Astrocyte of the cerebellum (primary cell): ENCODE data around the gene TBC1D22A.

ENCODE experiments used
- DNase-seq: peaks from one replicate; pipeline ENCODE4 v3.0.0-alpha.2; 2011; ENCODE audit warnings: low read depth
- H3K4me3 ChIP-seq: 2 replicates; pipeline ENCODE4 v1.5.1; 2011; ENCODE audit warnings: mild to moderate bottlenecking, low read depth, low read length, moderate library complexity
- CTCF ChIP-seq: IDR thresholded peaks from 2 replicates; pipeline ENCODE4 v1.5.1; 2012; ENCODE audit warnings: low read length, low read depth, moderate library complexity, mild to moderate bottlenecking; ENCODE audit errors: missing control alignments
- in situ Hi-C: cut with HindIII; loops from 2 replicates; pipeline ENCODE4 v1.10.0; 2017; ENCODE audit warnings: low sequenced_read_pairs

Gene TBC1D22A

DNA sequence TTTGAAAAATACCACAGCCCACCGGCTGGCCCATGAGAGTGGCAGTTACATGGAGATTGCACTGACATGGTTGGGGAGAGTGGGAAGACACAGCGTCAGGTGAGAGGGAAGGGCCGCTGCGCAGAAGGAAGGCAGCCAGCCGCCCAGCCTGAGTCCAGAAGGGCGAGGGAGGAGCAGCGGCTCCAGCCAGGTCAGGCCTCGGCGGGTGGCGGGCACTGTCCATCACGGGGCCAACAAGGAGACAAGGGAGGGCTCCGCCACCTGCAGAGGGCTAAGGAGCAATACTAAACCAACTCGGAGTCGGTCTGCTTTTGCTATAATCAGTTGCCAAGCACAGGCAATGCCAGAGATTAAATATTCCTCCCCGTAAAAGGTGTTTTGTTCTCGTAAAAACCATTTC lies 384.5 kb downstream of the TBC1D22A start:
- no peak for TF ChIP-seq CTCF
- H3K4me3 ChIP-seq = no peak overlapping the region
- in situ Hi-C loops = no loop called here
- DNase-seq = no peak

GRCh38 chr22:47147572-47147971 lies 385.1 kb downstream of the TBC1D22A start:
- in situ Hi-C loops = no loop called here
- DNase-seq = no peak
- TF ChIP-seq CTCF = no peak
- H3K4me3 ChIP-seq = no peak overlapping the region

GRCh38 chr22:47148510-47148909 lies 386.1 kb downstream of the TBC1D22A start:
- in situ Hi-C loops = no loop called here
- no peak for TF ChIP-seq CTCF
- no peak for DNase-seq
- H3K4me3 ChIP-seq = no peak overlapping the region

DNA sequence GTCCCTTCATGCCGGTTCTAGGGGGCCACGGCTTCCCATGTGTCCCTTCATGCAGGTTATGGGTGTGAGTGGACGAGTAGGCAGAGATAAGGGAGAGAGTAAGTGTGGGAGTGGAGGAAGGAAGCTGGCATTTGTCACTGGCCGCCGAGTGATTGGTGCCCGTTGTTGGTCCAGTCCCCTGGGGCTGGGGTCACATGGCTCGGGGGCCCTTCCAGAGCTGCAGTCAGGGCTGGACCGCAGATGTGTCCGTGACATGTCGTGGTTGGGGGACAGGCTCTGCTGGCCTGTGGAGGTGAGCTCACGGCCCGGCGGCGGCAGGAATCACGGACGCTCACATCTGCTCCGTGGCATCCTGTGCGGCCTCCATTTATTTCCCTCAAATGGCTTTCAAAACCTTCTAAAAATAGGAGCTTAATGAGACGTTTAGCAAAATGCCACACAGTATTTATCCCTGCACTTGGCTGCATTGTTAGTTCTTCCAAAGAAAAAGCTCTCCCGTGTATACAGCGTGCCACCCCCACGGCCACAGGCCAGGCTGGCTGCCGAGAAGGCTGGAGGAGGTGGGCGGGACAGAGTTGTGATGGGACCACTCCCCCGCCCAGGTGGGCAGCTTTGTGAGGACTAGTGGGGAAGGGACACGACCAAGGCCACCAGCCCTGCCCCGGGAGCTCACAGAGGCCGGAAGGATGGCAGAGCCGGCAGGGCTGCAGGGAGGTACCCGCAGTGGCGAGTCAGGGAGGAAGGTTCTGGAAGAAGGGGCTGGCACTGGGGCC lies 386.7 kb downstream of the TBC1D22A start:
- in situ Hi-C loops = no loop called here
- no peak for TF ChIP-seq CTCF
- no peak overlapping the region for H3K4me3 ChIP-seq
- no peak for DNase-seq

GRCh38 chr22:47149976-47150375 lies 387.5 kb downstream of the TBC1D22A start:
- no peak for TF ChIP-seq CTCF
- H3K4me3 ChIP-seq = no peak overlapping the region
- no peak for DNase-seq
- in situ Hi-C loops = no loop called here

DNA sequence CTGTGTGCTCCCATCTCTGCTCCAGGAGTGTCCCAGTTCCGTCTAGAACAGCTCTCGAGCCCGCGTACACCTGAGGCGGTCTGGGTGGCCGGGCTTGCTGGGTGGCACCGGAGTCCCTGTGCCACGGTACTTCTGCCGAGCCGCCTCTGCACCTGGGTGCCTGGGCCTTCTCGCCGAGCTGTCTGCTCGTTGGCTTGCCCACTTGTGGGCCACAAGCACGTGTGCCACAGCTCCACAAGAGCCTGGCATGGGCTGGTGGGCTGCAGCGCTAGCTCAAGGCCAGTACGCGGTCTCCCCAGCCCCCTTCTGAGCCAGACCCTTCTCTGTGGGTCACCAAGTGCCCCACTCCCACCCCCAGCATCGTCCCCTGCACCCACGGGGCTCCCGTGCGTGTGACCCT lies 388.0 kb downstream of the TBC1D22A start:
- no peak for TF ChIP-seq CTCF
- in situ Hi-C loops = no loop called here
- no peak for DNase-seq
- no peak overlapping the region for H3K4me3 ChIP-seq
